ENCODE results near the gene MGAT5.

Gene MGAT5

DNA sequence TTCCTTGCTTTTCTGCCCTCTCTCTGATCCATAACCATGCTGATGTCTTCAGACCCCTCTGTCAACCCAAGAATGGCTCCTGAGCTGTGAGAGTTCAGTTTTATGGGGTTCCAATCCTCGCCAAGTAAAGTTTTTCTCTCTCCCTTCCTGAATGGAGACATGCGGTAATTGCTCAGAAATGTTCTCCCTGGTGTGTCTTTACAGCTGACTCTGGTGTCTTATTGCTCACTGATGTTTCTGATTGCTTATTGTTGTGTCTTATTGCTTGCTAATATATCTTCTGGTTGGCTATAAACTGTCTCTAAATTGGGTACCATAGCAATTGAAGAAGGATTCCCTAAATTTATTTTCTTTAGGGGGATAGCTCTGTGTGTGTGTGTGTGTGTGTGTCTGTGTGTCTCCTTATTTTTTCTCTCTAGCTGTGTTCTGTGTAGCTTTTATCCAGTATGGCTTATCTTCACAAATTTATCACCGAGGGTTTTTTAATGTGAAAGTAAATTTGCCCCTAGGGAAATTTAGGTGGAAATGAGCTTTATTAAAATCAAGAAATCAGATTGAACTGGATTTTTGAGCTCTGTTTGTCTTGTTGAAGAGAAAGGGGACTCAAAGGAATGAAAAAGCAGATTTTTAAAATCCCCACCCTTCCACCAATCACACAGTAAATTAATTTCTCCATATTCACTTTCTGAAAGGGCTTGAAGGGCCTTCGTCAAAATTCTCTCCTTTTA, 19.5 kb downstream of the MGAT5 start:
- no peaks in the 10 kb centered on the region; a peak in 1 of 3 replicates for H3K36me3 ChIP-seq (ENCODE audit: control insufficient read depth in 2 of 2, insufficient read depth in 1 of 2, low read length in 2 of 2)
- no peak overlapping the region for H3K27ac ChIP-seq (ENCODE audit: extremely low read depth, low read depth, low read length)
- no peak overlapping the region for H3K4me3 ChIP-seq (ENCODE audit: low read depth, low read length)
- TF ChIP-seq, protein P1, sequence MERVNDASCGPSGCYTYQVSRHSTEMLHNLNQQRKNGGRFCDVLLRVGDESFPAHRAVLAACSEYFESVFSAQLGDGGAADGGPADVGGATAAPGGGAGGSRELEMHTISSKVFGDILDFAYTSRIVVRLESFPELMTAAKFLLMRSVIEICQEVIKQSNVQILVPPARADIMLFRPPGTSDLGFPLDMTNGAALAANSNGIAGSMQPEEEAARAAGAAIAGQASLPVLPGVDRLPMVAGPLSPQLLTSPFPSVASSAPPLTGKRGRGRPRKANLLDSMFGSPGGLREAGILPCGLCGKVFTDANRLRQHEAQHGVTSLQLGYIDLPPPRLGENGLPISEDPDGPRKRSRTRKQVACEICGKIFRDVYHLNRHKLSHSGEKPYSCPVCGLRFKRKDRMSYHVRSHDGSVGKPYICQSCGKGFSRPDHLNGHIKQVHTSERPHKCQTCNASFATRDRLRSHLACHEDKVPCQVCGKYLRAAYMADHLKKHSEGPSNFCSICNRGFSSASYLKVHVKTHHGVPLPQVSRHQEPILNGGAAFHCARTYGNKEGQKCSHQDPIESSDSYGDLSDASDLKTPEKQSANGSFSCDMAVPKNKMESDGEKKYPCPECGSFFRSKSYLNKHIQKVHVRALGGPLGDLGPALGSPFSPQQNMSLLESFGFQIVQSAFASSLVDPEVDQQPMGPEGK (tag by site-specific recombination; IDR thresholded peaks at IDR 0.05), result no peak
- TF ChIP-seq ZNF621 (tag by site-specific recombination; IDR thresholded peaks at IDR 0.05) (no peak), ZNF354C (tag by site-specific recombination; IDR thresholded peaks at IDR 0.05; ENCODE audit: borderline replicate concordance, low read depth) (no peak), ZEB2 (tag by site-specific recombination; IDR thresholded peaks at IDR 0.05) (no peak), ZNF664 (tag by site-specific recombination; IDR thresholded peaks at IDR 0.05) (no peak), ZNF416 (tag by site-specific recombination; IDR thresholded peaks at IDR 0.05) (no peak), ZNF292 (tag by site-specific recombination; IDR thresholded peaks at IDR 0.05; ENCODE audit: borderline replicate concordance, low read depth) (no peak), ZNF658 (tag by site-specific recombination; IDR thresholded peaks at IDR 0.05) (no peak), ZNF701 (tag by site-specific recombination; IDR thresholded peaks at IDR 0.05) (no peak), ZNF311 (tag by site-specific recombination; IDR thresholded peaks at IDR 0.05; ENCODE audit: borderline replicate concordance) (no peak), MZF1 (tag by site-specific recombination; IDR thresholded peaks at IDR 0.05; ENCODE audit: borderline replicate concordance) (no peak)
- TF ChIP-seq, protein P2, sequence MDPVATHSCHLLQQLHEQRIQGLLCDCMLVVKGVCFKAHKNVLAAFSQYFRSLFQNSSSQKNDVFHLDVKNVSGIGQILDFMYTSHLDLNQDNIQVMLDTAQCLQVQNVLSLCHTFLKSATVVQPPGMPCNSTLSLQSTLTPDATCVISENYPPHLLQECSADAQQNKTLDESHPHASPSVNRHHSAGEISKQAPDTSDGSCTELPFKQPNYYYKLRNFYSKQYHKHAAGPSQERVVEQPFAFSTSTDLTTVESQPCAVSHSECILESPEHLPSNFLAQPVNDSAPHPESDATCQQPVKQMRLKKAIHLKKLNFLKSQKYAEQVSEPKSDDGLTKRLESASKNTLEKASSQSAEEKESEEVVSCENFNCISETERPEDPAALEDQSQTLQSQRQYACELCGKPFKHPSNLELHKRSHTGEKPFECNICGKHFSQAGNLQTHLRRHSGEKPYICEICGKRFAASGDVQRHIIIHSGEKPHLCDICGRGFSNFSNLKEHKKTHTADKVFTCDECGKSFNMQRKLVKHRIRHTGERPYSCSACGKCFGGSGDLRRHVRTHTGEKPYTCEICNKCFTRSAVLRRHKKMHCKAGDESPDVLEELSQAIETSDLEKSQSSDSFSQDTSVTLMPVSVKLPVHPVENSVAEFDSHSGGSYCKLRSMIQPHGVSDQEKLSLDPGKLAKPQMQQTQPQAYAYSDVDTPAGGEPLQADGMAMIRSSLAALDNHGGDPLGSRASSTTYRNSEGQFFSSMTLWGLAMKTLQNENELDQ (tag by site-specific recombination; IDR thresholded peaks at IDR 0.05; ENCODE audit: low read depth), result no peak
- TF ChIP-seq, protein P3, sequence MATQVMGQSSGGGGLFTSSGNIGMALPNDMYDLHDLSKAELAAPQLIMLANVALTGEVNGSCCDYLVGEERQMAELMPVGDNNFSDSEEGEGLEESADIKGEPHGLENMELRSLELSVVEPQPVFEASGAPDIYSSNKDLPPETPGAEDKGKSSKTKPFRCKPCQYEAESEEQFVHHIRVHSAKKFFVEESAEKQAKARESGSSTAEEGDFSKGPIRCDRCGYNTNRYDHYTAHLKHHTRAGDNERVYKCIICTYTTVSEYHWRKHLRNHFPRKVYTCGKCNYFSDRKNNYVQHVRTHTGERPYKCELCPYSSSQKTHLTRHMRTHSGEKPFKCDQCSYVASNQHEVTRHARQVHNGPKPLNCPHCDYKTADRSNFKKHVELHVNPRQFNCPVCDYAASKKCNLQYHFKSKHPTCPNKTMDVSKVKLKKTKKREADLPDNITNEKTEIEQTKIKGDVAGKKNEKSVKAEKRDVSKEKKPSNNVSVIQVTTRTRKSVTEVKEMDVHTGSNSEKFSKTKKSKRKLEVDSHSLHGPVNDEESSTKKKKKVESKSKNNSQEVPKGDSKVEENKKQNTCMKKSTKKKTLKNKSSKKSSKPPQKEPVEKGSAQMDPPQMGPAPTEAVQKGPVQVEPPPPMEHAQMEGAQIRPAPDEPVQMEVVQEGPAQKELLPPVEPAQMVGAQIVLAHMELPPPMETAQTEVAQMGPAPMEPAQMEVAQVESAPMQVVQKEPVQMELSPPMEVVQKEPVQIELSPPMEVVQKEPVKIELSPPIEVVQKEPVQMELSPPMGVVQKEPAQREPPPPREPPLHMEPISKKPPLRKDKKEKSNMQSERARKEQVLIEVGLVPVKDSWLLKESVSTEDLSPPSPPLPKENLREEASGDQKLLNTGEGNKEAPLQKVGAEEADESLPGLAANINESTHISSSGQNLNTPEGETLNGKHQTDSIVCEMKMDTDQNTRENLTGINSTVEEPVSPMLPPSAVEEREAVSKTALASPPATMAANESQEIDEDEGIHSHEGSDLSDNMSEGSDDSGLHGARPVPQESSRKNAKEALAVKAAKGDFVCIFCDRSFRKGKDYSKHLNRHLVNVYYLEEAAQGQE (tag by site-specific recombination; IDR thresholded peaks at IDR 0.05), result no peak
- POLR2A ChIA-PET, result no interaction called here
- H3K4me1 ChIP-seq (ENCODE audit: control insufficient read depth, insufficient read depth, low read length), result peaks cover 4% of the 10 kb centered on the region; the same call in 1 of the 2 replicates
- CTCF ChIA-PET, result interaction anchor here (0.8 kb wide), 1 partner anchor 178 kb away, joined by 5 read pairs; no protein-coding TSS in a partner anchor
- H3K9me3 ChIP-seq (ENCODE audit: control insufficient read depth, insufficient read depth, low read depth, low read length), result no peaks in the 10 kb centered on the region

DNA sequence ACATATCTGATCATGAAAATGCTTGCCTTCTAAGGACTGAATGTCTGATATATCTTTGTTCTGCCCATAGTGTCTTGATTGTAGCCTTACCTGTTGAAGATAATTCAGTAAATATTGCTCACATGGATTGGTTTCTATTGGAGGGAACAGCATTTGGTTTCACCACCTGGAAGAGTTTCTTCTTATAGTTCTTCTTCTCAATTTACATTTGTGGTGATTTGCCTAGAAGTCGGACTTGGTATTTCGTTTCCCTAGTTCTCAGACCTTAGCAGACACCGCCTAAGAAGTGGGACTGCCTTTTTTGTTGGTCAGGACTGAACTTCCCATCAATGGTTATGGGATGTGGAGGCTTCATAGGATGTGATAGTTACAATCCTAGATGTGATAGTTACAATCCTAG, 20.2 kb downstream of the MGAT5 start:
- H3K36me3 ChIP-seq (ENCODE audit: control insufficient read depth in 2 of 2, insufficient read depth in 1 of 2, low read length in 2 of 2), result no peaks in the 10 kb centered on the region; a peak in 1 of 3 replicates
- peaks cover 4% of the 10 kb centered on the region; the same call in 1 of the 2 replicates for H3K4me1 ChIP-seq (ENCODE audit: control insufficient read depth, insufficient read depth, low read length)
- TF ChIP-seq ZNF664 (tag by site-specific recombination; IDR thresholded peaks at IDR 0.05) (no peak), TRIM28 (IDR thresholded peaks at IDR 0.05; ENCODE audit: borderline replicate concordance, low read length) (no peak), HOXD13 (CRISPR knock-in tag; IDR thresholded peaks at IDR 0.05; ENCODE audit: borderline replicate concordance) (no peak), ZBTB10 (tag by site-specific recombination; IDR thresholded peaks at IDR 0.05) (no peak), ZNF324 (tag by site-specific recombination; IDR thresholded peaks at IDR 0.05) (no peak), ZNF394 (tag by site-specific recombination; IDR thresholded peaks at IDR 0.05; ENCODE audit: borderline replicate concordance) (no peak)
- H3K27ac ChIP-seq (ENCODE audit: extremely low read depth, low read depth, low read length), result no peak overlapping the region
- no peak overlapping the region for H3K4me3 ChIP-seq (ENCODE audit: low read depth, low read length)
- POLR2A ChIA-PET, result no interaction called here
- H3K9me3 ChIP-seq (ENCODE audit: control insufficient read depth, insufficient read depth, low read depth, low read length), result no peaks in the 10 kb centered on the region
- CTCF ChIA-PET, result no interaction called here
